Measurements from ENCODE around the gene FANCI. TPM values are rescaled to one million over a fixed set of nuclear protein-coding genes. Genes with fewer than 3 reads are reported as not detected.

Gene FANCI
- total RNA-seq, 4 donors from 2014 or later, result 1.0 to 40.4 (median 3.5) TPM

GRCh38 chr15:89309993-89310392, 66.2 kb downstream of the FANCI start:
- intact Hi-C loops (cut with DNase I; ENCODE audit: low total_unique reads), result loop anchor here (10.0 kb wide), 1 partner anchor 575 kb away; no protein-coding TSS in a partner anchor
- no peaks in the 10 kb centered on the region for H3K27me3 ChIP-seq
- no peak for DNase-seq
- TF ChIP-seq POLR2A (IDR thresholded peaks at IDR 0.05), result no peak
- no peak for TF ChIP-seq CTCF (IDR thresholded peaks at IDR 0.05)
- no peaks in the 10 kb centered on the region for H3K9me3 ChIP-seq
- H3K4me1 ChIP-seq, result no peaks in the 10 kb centered on the region
- H3K27ac ChIP-seq, result no peak overlapping the region
- H3K4me3 ChIP-seq, result no peak overlapping the region
- H3K36me3 ChIP-seq, result no peaks in the 10 kb centered on the region

- H3K27me3 ChIP-seq, result no peaks in the 10 kb centered on the region
- no peak for TF ChIP-seq CTCF (IDR thresholded peaks at IDR 0.05)
- TF ChIP-seq POLR2A (IDR thresholded peaks at IDR 0.05), result no peak
- H3K4me3 ChIP-seq, result no peak overlapping the region
- no peaks in the 10 kb centered on the region for H3K4me1 ChIP-seq
- H3K9me3 ChIP-seq, result no peaks in the 10 kb centered on the region
- no peak overlapping the region for H3K27ac ChIP-seq
- intact Hi-C loops (cut with DNase I; ENCODE audit: low total_unique reads), result no loop called here
- no peak for DNase-seq
- no peaks in the 10 kb centered on the region for H3K36me3 ChIP-seq
Observed at GRCh38 chr15:89315375-89315929, 71.7 kb downstream of the FANCI start.

- Histone ChIP-seq H3K4me1 (no peaks in the 10 kb centered on the region), H3K27me3 (no peaks in the 10 kb centered on the region), H3K27ac (no peak overlapping the region), H3K36me3 (no peaks in the 10 kb centered on the region), H3K4me3 (no peak overlapping the region), H3K9me3 (no peaks in the 10 kb centered on the region)
- intact Hi-C loops (cut with DNase I; ENCODE audit: low total_unique reads), result no loop called here
- DNase-seq, result no peak
- TF ChIP-seq POLR2A (IDR thresholded peaks at IDR 0.05) (no peak), CTCF (IDR thresholded peaks at IDR 0.05) (no peak)
Observed at GRCh38 chr15:89316504-89316903, 72.7 kb downstream of the FANCI start.

GRCh38 chr15:89317186-89317720, 73.5 kb downstream of the FANCI start:
- Histone ChIP-seq H3K27ac (no peak overlapping the region), H3K9me3 (no peaks in the 10 kb centered on the region), H3K36me3 (no peaks in the 10 kb centered on the region), H3K27me3 (no peaks in the 10 kb centered on the region), H3K4me1 (no peaks in the 10 kb centered on the region), H3K4me3 (no peak overlapping the region)
- TF ChIP-seq CTCF (IDR thresholded peaks at IDR 0.05) (no peak), POLR2A (IDR thresholded peaks at IDR 0.05) (no peak)
- intact Hi-C loops (cut with DNase I; ENCODE audit: low total_unique reads), result no loop called here
- DNase-seq, result no peak

GRCh38 chr15:89319678-89320077, 75.9 kb downstream of the FANCI start:
- H3K27me3 ChIP-seq, result no peaks in the 10 kb centered on the region
- no peaks in the 10 kb centered on the region for H3K4me1 ChIP-seq
- DNase-seq, result no peak
- H3K36me3 ChIP-seq, result no peaks in the 10 kb centered on the region
- no peak for TF ChIP-seq CTCF (IDR thresholded peaks at IDR 0.05)
- no peak for TF ChIP-seq POLR2A (IDR thresholded peaks at IDR 0.05)
- H3K4me3 ChIP-seq, result no peak overlapping the region
- H3K9me3 ChIP-seq, result no peaks in the 10 kb centered on the region
- no peak overlapping the region for H3K27ac ChIP-seq
- intact Hi-C loops (cut with DNase I; ENCODE audit: low total_unique reads), result no loop called here

All from uterus (tissue), 4 donors.